Measurements from ENCODE around the gene CYP4A22.
"Not testable (repeated sequence)": the region's sequence is repeated elsewhere in the genome, so short reads cannot be mapped to it uniquely, and the experiment has no call there.

CYP4A22 gene

DNA sequence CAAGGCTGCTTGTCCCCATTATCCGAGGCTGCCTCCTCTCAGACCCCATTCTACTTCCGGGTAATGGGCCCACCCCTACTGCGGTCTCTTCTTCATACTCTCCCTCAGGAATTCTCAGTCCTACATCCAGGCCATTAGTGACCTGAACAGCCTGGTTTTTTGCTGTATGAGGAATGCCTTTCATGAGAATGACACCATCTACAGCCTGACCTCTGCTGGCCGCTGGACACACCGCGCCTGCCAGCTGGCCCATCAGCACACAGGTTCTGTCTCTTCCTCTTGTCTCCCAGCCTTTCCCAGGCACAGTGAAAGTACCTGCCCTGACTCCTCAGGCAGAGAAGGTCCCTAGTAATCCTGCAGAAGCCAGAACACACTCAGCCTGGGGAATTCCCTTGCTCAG is 6.4 kb downstream of the CYP4A22 start:
- H3K9me3 ChIP-seq; H3K36me3 ChIP-seq; H3K4me3 ChIP-seq (ENCODE audit: low read depth, low read length); DNase-seq; H3K4me1 ChIP-seq; H3K27me3 ChIP-seq: not testable (repeated sequence)
- TF ChIP-seq, protein P1, sequence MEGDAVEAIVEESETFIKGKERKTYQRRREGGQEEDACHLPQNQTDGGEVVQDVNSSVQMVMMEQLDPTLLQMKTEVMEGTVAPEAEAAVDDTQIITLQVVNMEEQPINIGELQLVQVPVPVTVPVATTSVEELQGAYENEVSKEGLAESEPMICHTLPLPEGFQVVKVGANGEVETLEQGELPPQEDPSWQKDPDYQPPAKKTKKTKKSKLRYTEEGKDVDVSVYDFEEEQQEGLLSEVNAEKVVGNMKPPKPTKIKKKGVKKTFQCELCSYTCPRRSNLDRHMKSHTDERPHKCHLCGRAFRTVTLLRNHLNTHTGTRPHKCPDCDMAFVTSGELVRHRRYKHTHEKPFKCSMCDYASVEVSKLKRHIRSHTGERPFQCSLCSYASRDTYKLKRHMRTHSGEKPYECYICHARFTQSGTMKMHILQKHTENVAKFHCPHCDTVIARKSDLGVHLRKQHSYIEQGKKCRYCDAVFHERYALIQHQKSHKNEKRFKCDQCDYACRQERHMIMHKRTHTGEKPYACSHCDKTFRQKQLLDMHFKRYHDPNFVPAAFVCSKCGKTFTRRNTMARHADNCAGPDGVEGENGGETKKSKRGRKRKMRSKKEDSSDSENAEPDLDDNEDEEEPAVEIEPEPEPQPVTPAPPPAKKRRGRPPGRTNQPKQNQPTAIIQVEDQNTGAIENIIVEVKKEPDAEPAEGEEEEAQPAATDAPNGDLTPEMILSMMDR (IDR thresholded peaks at IDR 0.05; ENCODE audit: low read depth, low read length) = peak; percentile 38

DNA sequence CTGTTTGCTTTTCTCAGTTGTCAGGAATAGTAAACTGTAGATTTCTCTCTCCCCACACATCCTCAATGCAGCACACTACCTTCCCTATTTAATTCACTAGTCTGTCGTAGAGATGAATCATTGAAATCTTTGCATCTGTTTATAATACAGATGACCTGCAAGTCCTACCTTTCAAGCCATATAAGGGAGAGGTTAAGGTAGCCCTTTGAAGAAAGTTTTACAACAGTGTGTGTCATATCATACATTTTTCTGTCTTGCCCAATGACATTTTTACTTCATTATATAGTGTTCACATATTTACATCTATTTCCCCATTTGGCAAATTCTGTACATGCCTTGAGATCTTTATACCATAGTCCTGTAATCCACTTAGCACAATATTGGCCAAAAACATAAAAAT is 9.3 kb downstream of the CYP4A22 start:
- not testable (repeated sequence) for H3K4me3 ChIP-seq (ENCODE audit: low read depth, low read length); H3K36me3 ChIP-seq; H3K27me3 ChIP-seq; DNase-seq; H3K9me3 ChIP-seq; H3K4me1 ChIP-seq

DNA sequence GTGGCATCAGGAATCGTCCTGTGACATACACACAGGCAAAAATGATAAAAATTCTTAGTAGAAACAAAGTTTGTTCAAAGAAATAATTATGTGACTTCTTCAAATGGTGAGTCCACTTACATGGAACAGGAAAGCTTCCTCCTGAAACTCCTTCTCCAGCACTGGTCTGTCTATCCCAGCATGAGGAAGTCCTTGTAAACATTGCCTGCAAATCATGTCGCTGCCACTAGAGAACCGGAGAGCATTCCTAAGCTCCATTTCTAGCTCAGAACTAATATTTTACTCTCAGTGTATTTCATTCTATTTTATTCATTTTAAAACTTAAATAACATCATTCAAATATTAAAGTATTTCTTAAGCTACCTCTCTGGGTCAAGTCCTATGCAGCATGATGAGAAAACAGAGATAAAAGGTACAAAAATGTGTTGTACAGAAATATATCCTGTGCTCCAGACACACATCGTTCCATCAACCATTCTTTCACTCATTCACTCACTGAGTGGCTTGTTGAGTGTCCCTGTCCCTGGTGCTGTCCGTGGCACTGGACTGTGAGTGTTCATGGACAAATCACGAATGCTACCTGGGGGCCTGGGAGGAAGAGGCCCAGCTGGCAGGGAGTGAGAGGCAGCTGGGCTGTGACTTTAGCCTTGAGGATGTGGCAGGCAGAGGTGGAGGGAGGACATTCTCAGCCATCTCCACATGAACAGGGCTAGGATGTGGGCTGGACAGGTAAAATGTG is 10.0 kb downstream of the CYP4A22 start:
- no peaks in the 10 kb centered on the region for H3K36me3 ChIP-seq
- no peak overlapping the region for H3K4me3 ChIP-seq (ENCODE audit: low read depth, low read length)
- TF ChIP-seq, protein P1 (IDR thresholded peaks at IDR 0.05; ENCODE audit: low read depth, low read length) = no peak
- no peak for DNase-seq
- H3K27me3 ChIP-seq = no peaks in the 10 kb centered on the region
- H3K9me3 ChIP-seq = no peaks in the 10 kb centered on the region
- H3K4me1 ChIP-seq = no peaks in the 10 kb centered on the region

DNA sequence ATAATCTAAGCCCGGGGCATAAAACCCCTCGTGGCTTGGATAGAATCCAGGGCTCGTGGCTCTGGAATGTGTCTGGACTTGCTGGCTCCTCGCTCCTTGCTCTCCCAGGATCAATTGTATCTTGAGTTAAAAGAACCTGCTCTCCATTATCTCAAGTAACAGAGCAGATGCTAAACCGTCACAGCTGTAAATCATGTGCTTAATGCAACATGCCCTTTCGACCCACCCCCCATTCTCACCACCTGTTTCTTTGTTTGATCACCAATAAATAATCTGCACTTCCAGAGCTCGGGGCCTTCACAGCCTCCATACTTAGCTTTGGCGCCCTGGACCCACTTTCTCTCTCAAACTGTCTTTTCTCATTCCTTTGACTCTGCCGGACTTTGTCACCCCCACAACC is 11.9 kb downstream of the CYP4A22 start:
- not testable (repeated sequence) for H3K9me3 ChIP-seq; H3K4me1 ChIP-seq; H3K4me3 ChIP-seq (ENCODE audit: low read depth, low read length); H3K36me3 ChIP-seq; DNase-seq; H3K27me3 ChIP-seq

DNA sequence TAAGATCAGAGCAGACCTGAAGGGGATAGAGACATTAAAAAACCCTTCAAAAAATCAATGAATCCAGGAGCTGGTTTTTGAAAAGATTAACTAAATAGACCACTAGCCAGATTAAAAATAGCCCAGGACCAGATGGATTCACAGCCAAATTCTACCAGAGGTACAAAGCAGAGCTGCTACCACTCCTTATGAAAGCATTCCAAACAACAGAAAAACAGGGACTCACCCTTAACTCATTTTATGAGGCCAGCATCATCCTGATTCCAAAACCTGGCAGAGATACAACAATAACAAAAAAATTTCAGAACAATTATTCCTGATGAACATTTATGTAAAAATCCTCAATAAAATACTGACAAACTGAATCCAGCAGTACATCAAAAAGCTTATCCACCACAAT is 19.2 kb downstream of the CYP4A22 start:
- not testable (repeated sequence) for H3K4me3 ChIP-seq (ENCODE audit: low read depth, low read length); H3K4me1 ChIP-seq; H3K36me3 ChIP-seq; H3K9me3 ChIP-seq; H3K27me3 ChIP-seq; DNase-seq

DNA sequence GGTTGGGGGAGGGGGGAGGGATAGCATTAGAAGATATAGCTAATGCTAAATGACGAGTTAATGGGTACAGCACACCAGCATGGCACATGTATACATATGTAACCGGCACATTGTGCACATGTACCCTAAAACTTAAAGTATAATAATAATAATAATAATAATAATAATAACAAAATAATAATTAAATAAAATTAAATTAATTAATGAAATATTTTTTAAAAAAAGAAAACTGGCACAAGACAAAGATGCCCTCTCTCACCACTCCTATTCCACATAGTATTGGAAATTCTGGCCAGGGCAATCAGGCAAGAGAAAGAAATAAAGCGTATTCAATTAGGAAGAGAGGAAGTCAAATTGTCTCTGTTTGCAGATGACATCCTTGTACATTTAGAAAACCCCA is 20.7 kb downstream of the CYP4A22 start:
- DNase-seq; H3K4me3 ChIP-seq (ENCODE audit: low read depth, low read length); H3K27me3 ChIP-seq; H3K4me1 ChIP-seq; H3K9me3 ChIP-seq; H3K36me3 ChIP-seq: not testable (repeated sequence)

DNA sequence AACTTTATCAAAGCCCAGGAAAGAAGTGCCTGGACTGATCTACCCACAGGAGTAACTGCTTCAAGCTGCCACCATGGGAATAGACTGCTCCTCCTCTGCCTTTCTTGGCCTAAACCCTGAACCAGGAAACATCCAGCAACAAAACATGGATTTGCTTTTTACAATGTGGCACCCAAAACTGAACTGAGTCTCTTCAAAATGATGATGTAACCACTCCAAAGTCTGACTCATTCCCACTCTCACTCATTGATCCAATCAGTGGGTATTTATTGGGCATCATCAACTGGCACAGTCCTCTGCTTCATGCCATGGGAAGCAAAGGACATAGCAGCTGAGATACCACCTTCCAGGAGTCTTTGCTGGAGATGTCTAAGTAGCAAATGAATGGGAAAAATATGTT is 23.5 kb downstream of the CYP4A22 start:
- H3K4me1 ChIP-seq = no peaks in the 10 kb centered on the region
- no peak for DNase-seq
- no peaks in the 10 kb centered on the region for H3K27me3 ChIP-seq
- TF ChIP-seq, protein P1 (IDR thresholded peaks at IDR 0.05; ENCODE audit: low read depth, low read length) = no peak
- no peaks in the 10 kb centered on the region for H3K9me3 ChIP-seq
- H3K36me3 ChIP-seq = no peaks in the 10 kb centered on the region
- H3K4me3 ChIP-seq (ENCODE audit: low read depth, low read length) = no peak overlapping the region

DNA sequence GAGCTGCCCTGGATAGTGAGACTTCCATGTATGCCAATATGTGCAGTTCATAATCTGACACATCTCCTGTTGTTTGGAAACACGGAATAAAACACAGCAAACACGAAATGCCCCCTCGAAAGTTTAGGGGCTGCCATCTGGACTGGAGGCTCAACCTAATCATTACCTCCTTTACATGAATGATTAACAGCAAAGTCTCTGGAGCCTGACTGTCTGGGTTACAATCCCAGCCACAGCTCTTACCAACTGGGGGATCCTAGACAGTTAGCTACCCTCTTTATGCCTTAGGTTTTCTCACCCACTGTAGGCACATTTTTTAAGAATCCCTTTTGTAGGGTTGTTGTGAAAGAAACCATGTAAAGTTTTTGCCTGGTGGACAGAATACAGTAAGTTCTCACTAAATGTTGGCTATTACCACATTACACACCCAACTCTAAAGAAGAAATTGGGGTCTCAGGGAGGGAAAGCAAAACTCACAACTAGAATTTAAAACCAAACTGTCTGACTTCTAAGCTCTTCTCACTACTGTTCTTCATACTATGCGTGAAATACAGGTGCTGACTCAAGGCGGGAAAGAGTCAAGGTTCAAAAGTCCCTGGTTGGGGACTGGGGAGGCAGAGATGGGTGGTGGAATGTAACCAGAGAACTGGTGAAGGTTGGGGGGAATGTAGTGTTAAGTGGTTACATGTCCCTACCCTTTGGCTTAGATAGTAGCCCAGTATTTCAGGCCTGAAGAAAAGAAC is 24.2 kb downstream of the CYP4A22 start:
- Histone ChIP-seq H3K9me3 (no peaks in the 10 kb centered on the region), H3K36me3 (no peaks in the 10 kb centered on the region), H3K27me3 (no peaks in the 10 kb centered on the region), H3K4me3 (ENCODE audit: low read depth, low read length) (no peak overlapping the region), H3K4me1 (no peaks in the 10 kb centered on the region)
- TF ChIP-seq, protein P1 (IDR thresholded peaks at IDR 0.05; ENCODE audit: low read depth, low read length) = no peak
- DNase-seq = no peak

Data from BE2C (cell line).